ENCODE measurements around the gene GEMIN5. TPM values are rescaled to one million over a fixed set of nuclear protein-coding genes. Genes with fewer than 3 reads are reported as not detected.
"Not testable (repeated sequence)": the region's sequence is repeated elsewhere in the genome, so short reads cannot be mapped to it uniquely, and the experiment has no call there.

Gene GEMIN5
- total RNA-seq, 2 experiments from 2014 or later = 2.7 to 3.7 TPM

DNA sequence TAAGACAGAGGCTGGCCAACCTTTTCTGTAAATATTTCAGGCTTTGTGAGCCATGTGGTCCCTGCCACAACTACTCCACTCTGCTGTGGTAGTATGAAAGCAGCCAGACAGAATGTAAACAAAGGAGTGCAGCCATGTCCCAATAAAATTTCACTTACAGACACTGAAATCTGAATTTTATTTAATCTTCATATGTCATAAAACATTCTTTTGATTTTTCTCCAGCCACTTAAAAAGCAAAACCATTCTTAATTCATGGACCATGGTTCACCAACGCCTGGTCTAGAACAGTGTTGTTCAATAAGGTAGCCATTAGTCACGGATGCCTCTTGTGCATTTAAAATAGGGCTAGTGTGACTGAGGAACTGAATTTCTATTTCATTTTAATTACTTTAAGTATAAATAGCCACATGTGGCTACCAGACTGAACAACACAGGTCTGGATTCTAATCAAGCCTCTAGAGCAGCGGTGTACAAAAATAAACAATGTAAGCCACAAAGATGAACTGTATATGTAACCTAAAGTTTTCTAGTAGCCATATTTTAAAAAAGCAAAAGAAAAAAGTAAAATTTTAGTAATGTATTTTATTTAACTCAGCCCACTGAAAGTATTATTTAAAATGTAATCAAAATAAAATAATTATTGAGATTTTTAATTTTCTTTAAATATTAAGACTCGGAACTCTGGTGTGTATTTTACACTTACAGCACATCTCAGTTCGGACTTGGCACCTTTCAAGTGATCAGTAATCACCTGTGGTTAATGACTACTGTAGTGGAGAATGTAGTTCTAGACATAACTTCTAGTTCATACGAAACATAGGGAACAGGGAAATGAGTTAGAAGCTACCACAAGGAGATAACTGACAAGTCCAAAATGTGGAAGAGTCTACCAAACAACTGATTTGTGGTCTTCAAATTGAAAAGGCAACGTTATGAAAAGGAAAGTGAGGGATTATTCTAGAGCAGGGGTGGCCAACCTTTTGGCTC is 14.3 kb downstream of the GEMIN5 start:
- Histone ChIP-seq H3K4me1 (ENCODE audit: insufficient read depth, low read length) (no peaks in the 10 kb centered on the region), H3K36me3 (ENCODE audit: insufficient read depth, low read length) (peaks cover 76% of the 10 kb centered on the region), H3K27me3 (ENCODE audit: control insufficient read depth in 1 of 2, insufficient read depth in 2 of 2, low read length in 2 of 2) (no peaks in the 10 kb centered on the region), H3K27ac (ENCODE audit: low read depth in 1 of 2, low read length in 2 of 2) (no peak overlapping the region), H3K4me3 (ENCODE audit: low read length) (no peak overlapping the region), H3K9me3 (ENCODE audit: control insufficient read depth in 1 of 2, insufficient read depth in 1 of 2, low read length in 2 of 2) (no peaks in the 10 kb centered on the region)
- intact Hi-C loops (cut with DNase I, micrococcal nuclease) = no loop called here
- no peak overlapping the region for H3K4me3 Mint-ChIP-seq
- ChIA-PET CTCF (no interaction called here), POLR2A (no interaction called here)
- no peaks in the 10 kb centered on the region for H3K4me1 Mint-ChIP-seq (ENCODE audit: low read depth)
- TF ChIP-seq, protein P1, sequence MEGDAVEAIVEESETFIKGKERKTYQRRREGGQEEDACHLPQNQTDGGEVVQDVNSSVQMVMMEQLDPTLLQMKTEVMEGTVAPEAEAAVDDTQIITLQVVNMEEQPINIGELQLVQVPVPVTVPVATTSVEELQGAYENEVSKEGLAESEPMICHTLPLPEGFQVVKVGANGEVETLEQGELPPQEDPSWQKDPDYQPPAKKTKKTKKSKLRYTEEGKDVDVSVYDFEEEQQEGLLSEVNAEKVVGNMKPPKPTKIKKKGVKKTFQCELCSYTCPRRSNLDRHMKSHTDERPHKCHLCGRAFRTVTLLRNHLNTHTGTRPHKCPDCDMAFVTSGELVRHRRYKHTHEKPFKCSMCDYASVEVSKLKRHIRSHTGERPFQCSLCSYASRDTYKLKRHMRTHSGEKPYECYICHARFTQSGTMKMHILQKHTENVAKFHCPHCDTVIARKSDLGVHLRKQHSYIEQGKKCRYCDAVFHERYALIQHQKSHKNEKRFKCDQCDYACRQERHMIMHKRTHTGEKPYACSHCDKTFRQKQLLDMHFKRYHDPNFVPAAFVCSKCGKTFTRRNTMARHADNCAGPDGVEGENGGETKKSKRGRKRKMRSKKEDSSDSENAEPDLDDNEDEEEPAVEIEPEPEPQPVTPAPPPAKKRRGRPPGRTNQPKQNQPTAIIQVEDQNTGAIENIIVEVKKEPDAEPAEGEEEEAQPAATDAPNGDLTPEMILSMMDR (IDR thresholded peaks at IDR 0.05) = no peak
- no peaks in the 10 kb centered on the region for H3K27me3 Mint-ChIP-seq
- H3K27ac Mint-ChIP-seq = no peak overlapping the region
- ATAC-seq (ENCODE audit: poor library complexity) (no peak), DNase-seq (no peak)
- no peaks in the 10 kb centered on the region for H3K9me3 Mint-ChIP-seq
- peaks cover 75% of the 10 kb centered on the region for H3K36me3 Mint-ChIP-seq (ENCODE audit: low read depth)

DNA sequence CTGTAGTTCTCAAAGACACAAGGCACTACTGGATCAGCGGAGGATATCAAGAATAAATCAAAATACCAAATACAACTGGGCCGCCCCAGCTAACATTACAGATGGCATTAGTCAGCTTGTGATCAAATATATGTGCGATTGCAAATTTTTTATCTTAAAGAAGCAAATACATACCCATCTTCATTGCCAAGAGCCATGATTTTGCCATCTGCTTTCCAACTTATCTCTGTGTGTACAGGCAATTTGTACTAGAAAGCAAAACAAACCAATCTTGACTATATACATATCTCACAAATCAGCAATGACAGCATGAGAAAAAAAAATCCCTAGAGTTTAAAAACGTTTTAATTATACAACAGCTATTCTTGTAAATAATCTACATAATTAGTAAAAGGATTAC is 20.3 kb downstream of the GEMIN5 start:
- Histone ChIP-seq H3K9me3 (ENCODE audit: control insufficient read depth in 1 of 2, insufficient read depth in 1 of 2, low read length in 2 of 2) (no peaks in the 10 kb centered on the region), H3K27me3 (ENCODE audit: control insufficient read depth in 1 of 2, insufficient read depth in 2 of 2, low read length in 2 of 2) (no peaks in the 10 kb centered on the region), H3K4me3 (ENCODE audit: low read length) (no peak overlapping the region), H3K36me3 (ENCODE audit: insufficient read depth, low read length) (peaks cover 67% of the 10 kb centered on the region), H3K4me1 (ENCODE audit: insufficient read depth, low read length) (no peaks in the 10 kb centered on the region), H3K27ac (ENCODE audit: low read depth in 1 of 2, low read length in 2 of 2) (no peak overlapping the region)
- no peaks in the 10 kb centered on the region for H3K27me3 Mint-ChIP-seq
- ChIA-PET POLR2A (interaction anchor here (0.6 kb wide), 1 partner anchor 213 kb away, joined by 4 read pairs; no protein-coding TSS in a partner anchor), CTCF (interaction anchor here (1.1 kb wide), 1 partner anchor 267 kb away, joined by 3 read pairs; no protein-coding TSS in a partner anchor)
- no peaks in the 10 kb centered on the region for H3K9me3 Mint-ChIP-seq
- peaks cover 77% of the 10 kb centered on the region for H3K36me3 Mint-ChIP-seq (ENCODE audit: low read depth)
- TF ChIP-seq, protein P1 (IDR thresholded peaks at IDR 0.05) = no peak
- H3K27ac Mint-ChIP-seq = no peak overlapping the region
- H3K4me3 Mint-ChIP-seq = no peak overlapping the region
- DNase-seq = no peak
- ATAC-seq (ENCODE audit: poor library complexity) = no peak
- no peaks in the 10 kb centered on the region for H3K4me1 Mint-ChIP-seq (ENCODE audit: low read depth)
- intact Hi-C loops (cut with DNase I, micrococcal nuclease) = no loop called here

DNA sequence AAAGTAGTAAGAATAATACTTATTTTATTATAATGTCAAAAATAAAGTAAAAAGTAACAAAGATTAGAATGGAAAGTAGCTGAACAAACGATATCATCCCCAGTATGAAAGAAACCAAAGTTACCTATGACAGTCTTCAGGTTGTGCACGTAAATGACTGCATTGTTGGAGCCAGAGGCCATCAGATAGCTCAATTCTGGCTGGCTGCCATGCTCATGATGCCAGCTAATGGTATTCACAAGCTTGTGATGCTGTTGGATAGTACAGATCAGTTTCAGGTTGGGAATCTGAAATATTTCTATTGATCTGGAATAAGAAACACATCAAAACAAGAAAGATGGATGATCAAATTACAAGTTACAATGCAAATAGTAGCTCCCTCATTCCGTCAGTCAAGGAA is 21.1 kb downstream of the GEMIN5 start:
- Mint-ChIP-seq H3K27ac (no peak overlapping the region), H3K27me3 (no peaks in the 10 kb centered on the region), H3K4me1 (ENCODE audit: low read depth) (no peaks in the 10 kb centered on the region), H3K9me3 (no peaks in the 10 kb centered on the region), H3K4me3 (no peak overlapping the region), H3K36me3 (ENCODE audit: low read depth) (peaks cover 86% of the 10 kb centered on the region)
- no peak for DNase-seq
- Histone ChIP-seq H3K9me3 (ENCODE audit: control insufficient read depth in 1 of 2, insufficient read depth in 1 of 2, low read length in 2 of 2) (no peaks in the 10 kb centered on the region), H3K4me3 (ENCODE audit: low read length) (no peak overlapping the region), H3K4me1 (ENCODE audit: insufficient read depth, low read length) (no peaks in the 10 kb centered on the region), H3K36me3 (ENCODE audit: insufficient read depth, low read length) (peaks cover 76% of the 10 kb centered on the region), H3K27me3 (ENCODE audit: control insufficient read depth in 1 of 2, insufficient read depth in 2 of 2, low read length in 2 of 2) (no peaks in the 10 kb centered on the region), H3K27ac (ENCODE audit: low read depth in 1 of 2, low read length in 2 of 2) (no peak overlapping the region)
- intact Hi-C loops (cut with DNase I, micrococcal nuclease) = no loop called here
- no peak for ATAC-seq (ENCODE audit: poor library complexity)
- CTCF ChIA-PET = interaction anchor here (0.6 kb wide), 1 partner anchor 20 kb away, joined by 3 read pairs; no protein-coding TSS in a partner anchor
- TF ChIP-seq, protein P1 (IDR thresholded peaks at IDR 0.05) = no peak
- POLR2A ChIA-PET = no interaction called here

DNA sequence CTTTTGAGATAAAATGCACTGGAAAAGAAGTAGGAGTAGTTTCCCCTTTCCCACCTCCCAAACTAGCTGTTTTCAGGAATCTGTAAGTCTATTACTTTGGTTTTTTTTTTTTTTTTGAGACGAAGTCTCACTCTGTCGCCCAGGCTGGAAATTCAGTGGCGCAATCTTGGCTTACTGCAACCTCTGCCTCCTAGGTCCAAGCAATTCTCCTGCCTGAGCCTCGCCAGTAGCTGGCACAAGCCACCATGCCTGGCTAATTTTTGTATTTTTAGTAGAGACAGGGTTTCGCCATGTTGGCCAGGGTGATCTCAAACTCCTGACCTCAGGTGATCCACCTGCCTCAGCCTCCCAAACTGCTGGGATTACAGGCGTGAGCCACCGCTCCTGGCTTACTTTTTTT is 32.4 kb downstream of the GEMIN5 start:
- H3K36me3 Mint-ChIP-seq (ENCODE audit: low read depth) = peaks cover 96% of the 10 kb centered on the region
- POLR2A ChIA-PET = interaction anchor here (0.8 kb wide), 1 partner anchor 119 kb away, joined by 4 read pairs; no protein-coding TSS in a partner anchor
- H3K36me3 ChIP-seq (ENCODE audit: insufficient read depth, low read length) = peaks cover 83% of the 10 kb centered on the region
- H3K4me1 ChIP-seq (ENCODE audit: insufficient read depth, low read length); H3K9me3 ChIP-seq (ENCODE audit: control insufficient read depth in 1 of 2, insufficient read depth in 1 of 2, low read length in 2 of 2); H3K27me3 ChIP-seq (ENCODE audit: control insufficient read depth in 1 of 2, insufficient read depth in 2 of 2, low read length in 2 of 2); H3K4me3 ChIP-seq (ENCODE audit: low read length); H3K9me3 Mint-ChIP-seq; CTCF ChIA-PET; H3K27ac ChIP-seq (ENCODE audit: low read depth in 1 of 2, low read length in 2 of 2); DNase-seq; H3K4me3 Mint-ChIP-seq; ATAC-seq (ENCODE audit: poor library complexity); H3K27me3 Mint-ChIP-seq; intact Hi-C loops (cut with DNase I, micrococcal nuclease); H3K4me1 Mint-ChIP-seq (ENCODE audit: low read depth); H3K27ac Mint-ChIP-seq: not testable (repeated sequence)

Data from CD4-positive, alpha-beta T cell (primary cell).